GM18526 (cell line): ENCODE results near the gene KLLN.

ENCODE experiments used
- POLR2A ChIP-seq: IDR thresholded peaks from 3 replicates; pipeline ENCODE4 v1.6.1; 2011; ENCODE audit not compliant: insufficient read length; ENCODE audit errors: extremely low read depth

Gene KLLN

GRCh38 chr10:87868277-87868676 lies 4.9 kb upstream of the KLLN start:
- TF ChIP-seq POLR2A = no peak

GRCh38 chr10:87867453-87867852 lies 4.1 kb upstream of the KLLN start:
- no peak for TF ChIP-seq POLR2A

- TF ChIP-seq POLR2A = no peak
Observed at GRCh38 chr10:87866412-87866974, 3.2 kb upstream of the KLLN start.

- TF ChIP-seq POLR2A = no peak
Observed at GRCh38 chr10:87865241-87865881, 2.0 kb upstream of the KLLN start.

GRCh38 chr10:87864496-87865059 lies 1.2 kb upstream of the KLLN start:
- peak; percentile 8 for TF ChIP-seq POLR2A

- TF ChIP-seq POLR2A = no peak
Observed at GRCh38 chr10:87862679-87863052, 667 bp downstream of the KLLN start.

GRCh38 chr10:87861953-87862678 lies 1.2 kb downstream of the KLLN start:
- peak; percentile 93 for TF ChIP-seq POLR2A

GRCh38 chr10:87861566-87861952 lies 1.8 kb downstream of the KLLN start:
- TF ChIP-seq POLR2A = no peak

GRCh38 chr10:87860816-87861403 lies 2.4 kb downstream of the KLLN start:
- no peak for TF ChIP-seq POLR2A

- TF ChIP-seq POLR2A = no peak
Observed at GRCh38 chr10:87860156-87860795, 3.1 kb downstream of the KLLN start.

GRCh38 chr10:87852089-87852488 lies 11.2 kb downstream of the KLLN start:
- TF ChIP-seq POLR2A = no peak

- no peak for TF ChIP-seq POLR2A
Observed at GRCh38 chr10:87850742-87851205, 12.6 kb downstream of the KLLN start.

GRCh38 chr10:87849001-87849400 lies 14.3 kb downstream of the KLLN start:
- TF ChIP-seq POLR2A = no peak

- TF ChIP-seq POLR2A = no peak
Observed at GRCh38 chr10:87847550-87847949, 15.8 kb downstream of the KLLN start.

GRCh38 chr10:87846023-87846422 lies 17.3 kb downstream of the KLLN start:
- no peak for TF ChIP-seq POLR2A
